GM12878 (cell line): Measurements from ENCODE around the gene KIRREL3.

Experiments
- ATF2 ChIP-seq: IDR thresholded peaks from 2 replicates; pipeline ENCODE4 v1.6.1; 2012; ENCODE audit warnings: low read length, inconsistent platforms
- BHLHE40 ChIP-seq, 2 experiments: fragments of 450-650 bp in 1 of 2; IDR thresholded peaks; 2 replicates each; pipeline ENCODE4 v1.6.1; 2011 to 2017; ENCODE audit warnings: low read depth in 2 of 2, borderline replicate concordance in 1 of 2, improper control_type of control experiment in 1 of 2, low read length in 1 of 2, mild to moderate bottlenecking in 1 of 2
- CEBPZ ChIP-seq: fragments of 150-350 bp; IDR thresholded peaks from 2 replicates; pipeline ENCODE4 v1.6.1; 2016; ENCODE audit warnings: low read depth, low read length
- CHD1 ChIP-seq: IDR thresholded peaks from 2 replicates; pipeline ENCODE4 v1.6.1; 2012; ENCODE audit warnings: low read depth, low read length, improper control_type of control experiment
- CTCF ChIP-seq, 3 experiments: IDR thresholded peaks in 2 of 3; conservative IDR thresholded peaks in 1 of 3; 2 replicates each; pipeline ENCODE4 v1.5.1; 2011; ENCODE audit warnings: low read depth in 3 of 3, low read length in 3 of 3, mild to moderate bottlenecking in 3 of 3, control low read depth in 2 of 3, moderate library complexity in 2 of 3, inconsistent platforms in 1 of 3, mixed read lengths in 1 of 3; ENCODE audit not compliant: control insufficient read depth in 2 of 3, insufficient read depth in 1 of 3; ENCODE audit errors: extremely low read depth in 1 of 3
- DPF2 ChIP-seq: fragments of 450-650 bp; IDR thresholded peaks from 2 replicates; pipeline ENCODE4 v1.6.1; 2017; ENCODE audit warnings: mild to moderate bottlenecking
- E2F4 ChIP-seq: IDR thresholded peaks from 2 replicates; pipeline ENCODE4 v1.6.1; 2012; ENCODE audit warnings: low read depth, low read length, improper control_type of control experiment
- FOXK2 ChIP-seq: fragments of 450-650 bp; IDR thresholded peaks from 2 replicates; pipeline ENCODE4 v1.6.1; 2017; ENCODE audit warnings: mild to moderate bottlenecking, moderate library complexity
- JUNB ChIP-seq: IDR thresholded peaks from 2 replicates; pipeline ENCODE4 v1.6.1; 2016; ENCODE audit warnings: antibody characterized with exemption, mild to moderate bottlenecking
- MYB ChIP-seq: fragments of 150-350 bp; IDR thresholded peaks from 2 replicates; pipeline ENCODE4 v1.6.1; 2014; ENCODE audit warnings: mild to moderate bottlenecking, low read depth, low read length, borderline replicate concordance
- NKRF ChIP-seq: fragments of 450-650 bp; conservative IDR thresholded peaks from 2 replicates; pipeline ENCODE4 v1.6.1; 2017; ENCODE audit warnings: mild to moderate bottlenecking, moderate library complexity
- NR2F1 ChIP-seq: fragments of 450-650 bp; conservative IDR thresholded peaks from 2 replicates; pipeline ENCODE4 v1.6.1; 2017; ENCODE audit warnings: mild to moderate bottlenecking
- POLR2A ChIP-seq: IDR thresholded peaks from 2 replicates; pipeline ENCODE4 v1.6.1; 2011; ENCODE audit warnings: low read depth, mild to moderate bottlenecking, low read length
- RAD51 ChIP-seq: fragments of 450-650 bp; IDR thresholded peaks from 2 replicates; pipeline ENCODE4 v1.6.1; 2016; ENCODE audit warnings: moderate library complexity, mild to moderate bottlenecking, inconsistent platforms

- TF ChIP-seq RAD51 (no peak), NKRF (no peak), E2F4 (no peak), FOXK2 (no peak), MYB (no peak), POLR2A (no peak), DPF2 (no peak), ATF2 (no peak), CTCF (IDR thresholded peaks at IDR 0.05 in 2 of 3, conservative IDR thresholded peaks at IDR 0.05 in 1 of 3; ENCODE audit: control insufficient read depth in 2 of 3, extremely low read depth in 1 of 3, insufficient read depth in 1 of 3, low read depth in 3 of 3, low read length in 3 of 3) (peak; percentile 50 to 77 (median 74); a peak in 5 of 6 replicates), JUNB (no peak), CEBPZ (no peak), CHD1 (no peak), BHLHE40 (IDR thresholded peaks at IDR 0.05; ENCODE audit: borderline replicate concordance in 1 of 2, low read depth in 2 of 2, low read length in 1 of 2) (no peak), NR2F1 (no peak)
Observed at GRCh38 chr11:126607374-126607773, 393.2 kb downstream of the KIRREL3 start.
